Sigmoid colon (tissue), 3 donors: ENCODE results near the gene CXCL6.

Source experiments
- POLR2A ChIP-seq, 2 donors: fragments of 450-650 bp; IDR thresholded peaks; one replicate each; pipeline ENCODE4 v1.6.1; 2016; ENCODE audit warnings: antibody characterized with exemption in 2 of 2, mild to moderate bottlenecking in 2 of 2, moderate library complexity in 2 of 2
- TF ChIP-seq, protein P1 (sequence below), 4 experiments: fragments of 450-650 bp in 3 of 4; fragments of 200-600 bp in 1 of 4; IDR thresholded peaks; one replicate each; pipeline ENCODE4 v1.5.1; 2016 to 2019; ENCODE audit warnings: antibody characterized with exemption in 4 of 4, mild to moderate bottlenecking in 3 of 4, moderate library complexity in 2 of 4

DNA sequence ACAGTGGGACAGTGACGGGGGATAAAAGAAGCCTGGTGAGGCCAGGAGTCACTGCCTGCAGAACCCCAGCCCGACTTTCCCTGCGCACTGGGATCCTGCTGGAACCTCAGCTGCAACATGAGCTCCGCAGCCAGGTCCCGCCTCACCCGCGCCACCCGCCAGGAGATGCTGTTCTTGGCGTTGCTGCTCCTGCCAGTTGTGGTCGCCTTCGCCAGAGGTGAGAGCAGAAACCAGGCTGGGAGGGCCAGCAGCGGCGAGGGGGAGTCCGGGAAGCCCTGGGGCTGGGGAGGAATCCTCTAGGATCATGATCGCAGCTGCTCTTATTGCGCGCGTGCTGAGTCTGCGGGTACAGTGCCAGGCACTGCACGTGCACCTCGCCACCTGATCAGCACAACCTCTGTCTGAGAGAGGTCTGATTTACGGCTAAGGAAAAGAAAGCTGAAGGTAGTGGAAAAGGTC, 16.8 kb downstream of the CXCL6 start, which contains the start of gene PF4V1:
- TF ChIP-seq, protein P1, sequence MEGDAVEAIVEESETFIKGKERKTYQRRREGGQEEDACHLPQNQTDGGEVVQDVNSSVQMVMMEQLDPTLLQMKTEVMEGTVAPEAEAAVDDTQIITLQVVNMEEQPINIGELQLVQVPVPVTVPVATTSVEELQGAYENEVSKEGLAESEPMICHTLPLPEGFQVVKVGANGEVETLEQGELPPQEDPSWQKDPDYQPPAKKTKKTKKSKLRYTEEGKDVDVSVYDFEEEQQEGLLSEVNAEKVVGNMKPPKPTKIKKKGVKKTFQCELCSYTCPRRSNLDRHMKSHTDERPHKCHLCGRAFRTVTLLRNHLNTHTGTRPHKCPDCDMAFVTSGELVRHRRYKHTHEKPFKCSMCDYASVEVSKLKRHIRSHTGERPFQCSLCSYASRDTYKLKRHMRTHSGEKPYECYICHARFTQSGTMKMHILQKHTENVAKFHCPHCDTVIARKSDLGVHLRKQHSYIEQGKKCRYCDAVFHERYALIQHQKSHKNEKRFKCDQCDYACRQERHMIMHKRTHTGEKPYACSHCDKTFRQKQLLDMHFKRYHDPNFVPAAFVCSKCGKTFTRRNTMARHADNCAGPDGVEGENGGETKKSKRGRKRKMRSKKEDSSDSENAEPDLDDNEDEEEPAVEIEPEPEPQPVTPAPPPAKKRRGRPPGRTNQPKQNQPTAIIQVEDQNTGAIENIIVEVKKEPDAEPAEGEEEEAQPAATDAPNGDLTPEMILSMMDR (IDR thresholded peaks at IDR 0.05): peak in 2 of 4 experiments; percentile 14 to 42
- TF ChIP-seq POLR2A (IDR thresholded peaks at IDR 0.05): no peak
